ENCODE data around the gene KIF26B.

DNA sequence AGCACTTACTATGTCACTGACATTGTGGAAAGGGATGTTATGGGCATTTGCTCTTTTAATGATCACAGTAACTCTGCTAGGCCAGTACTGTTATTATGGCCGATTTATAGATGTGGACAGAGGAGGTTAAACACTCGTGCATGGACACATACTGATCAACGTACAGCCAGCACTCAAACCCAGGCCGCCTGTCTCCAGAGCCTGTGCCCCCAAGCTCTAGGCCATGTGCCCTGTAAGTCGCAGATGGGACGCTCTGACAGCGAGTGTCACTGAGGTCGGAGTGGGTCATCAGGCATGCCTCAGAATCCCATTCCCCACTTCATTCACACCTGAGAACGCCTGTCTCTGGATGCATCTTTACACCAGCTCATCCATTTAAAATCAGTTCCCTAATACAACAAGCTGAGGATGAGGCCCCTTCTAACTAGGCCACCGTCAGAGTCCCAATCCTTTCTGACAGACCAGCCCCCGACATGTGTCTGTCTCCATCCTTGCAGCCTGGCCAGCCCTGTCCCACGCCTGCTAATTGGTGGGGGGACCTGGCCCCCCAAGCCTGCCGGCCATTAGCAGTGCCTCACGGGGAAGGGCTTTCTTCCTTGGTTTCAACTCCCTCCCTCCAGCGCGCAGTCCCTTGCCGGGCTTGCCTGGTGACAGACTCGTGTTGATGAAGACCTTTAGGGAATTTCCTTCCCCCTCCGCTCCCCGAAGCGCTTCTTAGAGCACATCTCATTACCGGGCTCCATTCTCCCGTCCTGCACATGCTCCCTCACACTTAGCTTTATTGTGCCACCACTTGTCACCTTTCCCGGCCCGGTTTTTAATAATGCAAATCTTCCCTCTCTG, 436.8 kb downstream of the KIF26B start:
- TF ChIP-seq, protein P1, sequence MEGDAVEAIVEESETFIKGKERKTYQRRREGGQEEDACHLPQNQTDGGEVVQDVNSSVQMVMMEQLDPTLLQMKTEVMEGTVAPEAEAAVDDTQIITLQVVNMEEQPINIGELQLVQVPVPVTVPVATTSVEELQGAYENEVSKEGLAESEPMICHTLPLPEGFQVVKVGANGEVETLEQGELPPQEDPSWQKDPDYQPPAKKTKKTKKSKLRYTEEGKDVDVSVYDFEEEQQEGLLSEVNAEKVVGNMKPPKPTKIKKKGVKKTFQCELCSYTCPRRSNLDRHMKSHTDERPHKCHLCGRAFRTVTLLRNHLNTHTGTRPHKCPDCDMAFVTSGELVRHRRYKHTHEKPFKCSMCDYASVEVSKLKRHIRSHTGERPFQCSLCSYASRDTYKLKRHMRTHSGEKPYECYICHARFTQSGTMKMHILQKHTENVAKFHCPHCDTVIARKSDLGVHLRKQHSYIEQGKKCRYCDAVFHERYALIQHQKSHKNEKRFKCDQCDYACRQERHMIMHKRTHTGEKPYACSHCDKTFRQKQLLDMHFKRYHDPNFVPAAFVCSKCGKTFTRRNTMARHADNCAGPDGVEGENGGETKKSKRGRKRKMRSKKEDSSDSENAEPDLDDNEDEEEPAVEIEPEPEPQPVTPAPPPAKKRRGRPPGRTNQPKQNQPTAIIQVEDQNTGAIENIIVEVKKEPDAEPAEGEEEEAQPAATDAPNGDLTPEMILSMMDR (conservative IDR thresholded peaks at IDR 0.05; ENCODE audit: low read depth, low read length), result no peak
- no peak for TF ChIP-seq EZH2phosphoT487 (IDR thresholded peaks at IDR 0.05; ENCODE audit: borderline replicate concordance, low read length)
